Panc1 (cell line): ENCODE measurements around the gene MEIS1.

Experiments used
- POLR2AphosphoS5 ChIP-seq: IDR thresholded peaks from 2 replicates; pipeline ENCODE4 v1.6.1; 2012; ENCODE audit warnings: mild to moderate bottlenecking, low read depth, low read length, moderate library complexity
- TF ChIP-seq, protein P1 (sequence below): fragments of 450-650 bp; IDR thresholded peaks from 2 replicates; pipeline ENCODE4 v1.5.1; 2017; ENCODE audit warnings: mild to moderate bottlenecking

DNA sequence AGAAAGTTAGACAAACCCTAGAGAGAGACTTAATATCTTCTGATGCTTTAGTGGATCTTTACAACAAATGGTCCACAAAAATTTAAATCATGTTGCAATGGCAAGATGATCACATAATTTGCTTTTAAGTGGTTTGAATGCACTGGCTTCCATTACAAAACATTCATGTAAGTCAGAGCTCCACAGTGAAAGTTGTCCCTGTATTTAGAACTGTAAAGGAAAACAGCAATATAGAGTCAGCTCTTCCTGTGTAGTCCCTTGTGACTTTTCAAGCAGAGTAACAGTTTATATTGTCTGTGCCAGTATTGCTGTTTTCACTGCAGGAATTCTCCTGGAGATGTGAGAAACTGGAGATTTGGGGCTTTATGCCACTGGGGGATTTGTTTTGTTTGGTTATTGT is 77.7 kb downstream of the MEIS1 start:
- TF ChIP-seq, protein P1, sequence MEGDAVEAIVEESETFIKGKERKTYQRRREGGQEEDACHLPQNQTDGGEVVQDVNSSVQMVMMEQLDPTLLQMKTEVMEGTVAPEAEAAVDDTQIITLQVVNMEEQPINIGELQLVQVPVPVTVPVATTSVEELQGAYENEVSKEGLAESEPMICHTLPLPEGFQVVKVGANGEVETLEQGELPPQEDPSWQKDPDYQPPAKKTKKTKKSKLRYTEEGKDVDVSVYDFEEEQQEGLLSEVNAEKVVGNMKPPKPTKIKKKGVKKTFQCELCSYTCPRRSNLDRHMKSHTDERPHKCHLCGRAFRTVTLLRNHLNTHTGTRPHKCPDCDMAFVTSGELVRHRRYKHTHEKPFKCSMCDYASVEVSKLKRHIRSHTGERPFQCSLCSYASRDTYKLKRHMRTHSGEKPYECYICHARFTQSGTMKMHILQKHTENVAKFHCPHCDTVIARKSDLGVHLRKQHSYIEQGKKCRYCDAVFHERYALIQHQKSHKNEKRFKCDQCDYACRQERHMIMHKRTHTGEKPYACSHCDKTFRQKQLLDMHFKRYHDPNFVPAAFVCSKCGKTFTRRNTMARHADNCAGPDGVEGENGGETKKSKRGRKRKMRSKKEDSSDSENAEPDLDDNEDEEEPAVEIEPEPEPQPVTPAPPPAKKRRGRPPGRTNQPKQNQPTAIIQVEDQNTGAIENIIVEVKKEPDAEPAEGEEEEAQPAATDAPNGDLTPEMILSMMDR, result no peak
- no peak for TF ChIP-seq POLR2AphosphoS5
